Measurements from ENCODE around the gene CDKN1C. TPM values are rescaled to one million over a fixed set of nuclear protein-coding genes. Genes with fewer than 3 reads are reported as not detected.

CDKN1C gene
- total and polyA plus RNA-seq, 9 donors = 72.3 to 363 (median 211) TPM

GRCh38 chr11:2911785-2912391 lies 26.3 kb upstream of the CDKN1C start:
- no peaks in the 10 kb centered on the region for H3K9me3 ChIP-seq
- no peak overlapping the region for H3K4me3 ChIP-seq
- H3K36me3 ChIP-seq = no peaks in the 10 kb centered on the region
- no peaks in the 10 kb centered on the region for H3K27me3 ChIP-seq
- DNase-seq = no peak
- TF ChIP-seq POLR2A (IDR thresholded peaks at IDR 0.05) (no peak), EP300 (IDR thresholded peaks at IDR 0.05) (no peak), CTCF (IDR thresholded peaks at IDR 0.05) (no peak)
- WGBS, 3 donors = 79 to 84% (median 81%) methylated on average over 10 to 12 of the region's 12 CpGs
- intact Hi-C loops (cut with DNase I) = loop anchor here in 1 of 4 donors (10.0 kb wide), 1 partner anchor 707 kb away; no protein-coding TSS in a partner anchor
- no peaks in the 10 kb centered on the region for H3K4me1 ChIP-seq (ENCODE audit: insufficient read depth)
- H3K27ac ChIP-seq = no peak overlapping the region

- Histone ChIP-seq H3K27me3 (no peaks in the 10 kb centered on the region), H3K27ac (no peak overlapping the region), H3K36me3 (no peaks in the 10 kb centered on the region), H3K9me3 (no peaks in the 10 kb centered on the region), H3K4me3 (no peak overlapping the region), H3K4me1 (ENCODE audit: insufficient read depth) (no peaks in the 10 kb centered on the region)
- 83 to 87% (median 86%) methylated on average over 17 to 18 of the region's 18 CpGs for WGBS, 3 donors
- no peak for TF ChIP-seq EP300 (IDR thresholded peaks at IDR 0.05)
- no peak for TF ChIP-seq CTCF (IDR thresholded peaks at IDR 0.05)
- no peak for TF ChIP-seq POLR2A (IDR thresholded peaks at IDR 0.05)
- intact Hi-C loops (cut with DNase I) = loop anchor here in 1 of 4 donors (10.0 kb wide), 1 partner anchor 706 kb away; no protein-coding TSS in a partner anchor
- DNase-seq = no peak
Observed at GRCh38 chr11:2911088-2911784, 25.7 kb upstream of the CDKN1C start.

- intact Hi-C loops (cut with DNase I) = loop anchor here in 1 of 4 donors (10.0 kb wide), 1 partner anchor 706 kb away; no protein-coding TSS in a partner anchor
- H3K27ac ChIP-seq = no peak overlapping the region
- 92 to 94% (median 93%) methylated on average over 13 of the region's 13 CpGs for WGBS, 3 donors
Observed at GRCh38 chr11:2910401-2910955, 24.9 kb upstream of the CDKN1C start.

More at GRCh38 chr11:2910401-2910955, 24.9 kb upstream of the CDKN1C start:
- no peak for DNase-seq
- no peaks in the 10 kb centered on the region for H3K36me3 ChIP-seq
- no peaks in the 10 kb centered on the region for H3K27me3 ChIP-seq
- no peak for TF ChIP-seq POLR2A (IDR thresholded peaks at IDR 0.05)
- TF ChIP-seq EP300 (IDR thresholded peaks at IDR 0.05) = no peak
- TF ChIP-seq CTCF (IDR thresholded peaks at IDR 0.05) = no peak
- H3K4me3 ChIP-seq = no peak overlapping the region
- H3K4me1 ChIP-seq (ENCODE audit: insufficient read depth) = no peaks in the 10 kb centered on the region
- no peaks in the 10 kb centered on the region for H3K9me3 ChIP-seq
